ENCODE results near the gene FXR2.

FXR2 gene

GRCh38 chr17:7569571-7569970 is 45.1 kb downstream of the FXR2 start:
- DNase-seq, result no peak

- DNase-seq, result no peak
Observed at GRCh38 chr17:7563115-7563869, 51.4 kb downstream of the FXR2 start.

GRCh38 chr17:7562208-7562605 is 52.5 kb downstream of the FXR2 start:
- no peak for DNase-seq

GRCh38 chr17:7561589-7562207 is 53.0 kb downstream of the FXR2 start, which contains the start of gene SENP3:
SENP3 (plus strand) TSS chr17:7561919; CDS start chr17:7563077, 1,158 bp downstream.
- DNase-seq, result no peak

GRCh38 chr17:7561028-7561575 is 53.6 kb downstream of the FXR2 start:
- DNase-seq, result no peak

GRCh38 chr17:7560172-7561027 is 54.3 kb downstream of the FXR2 start:
- DNase-seq, result no peak

GRCh38 chr17:7559320-7560171 is 55.2 kb downstream of the FXR2 start:
- DNase-seq, result no peak

- DNase-seq, result no peak
Observed at GRCh38 chr17:7558544-7559319, 56.0 kb downstream of the FXR2 start, which contains the start of gene TNFSF13. TNFSF13 (plus strand) TSS chr17:7558750; CDS start chr17:7559040, 290 bp downstream.

GRCh38 chr17:7557775-7558543 is 56.7 kb downstream of the FXR2 start:
- DNase-seq, result no peak

GRCh38 chr17:7557147-7557764 is 57.4 kb downstream of the FXR2 start:
- DNase-seq, result no peak

GRCh38 chr17:7556627-7557026 is 58.1 kb downstream of the FXR2 start:
- no peak for DNase-seq

- no peak for DNase-seq
Observed at GRCh38 chr17:7555320-7555948, 59.3 kb downstream of the FXR2 start.

- DNase-seq, result no peak
Observed at GRCh38 chr17:7553356-7553755, 61.3 kb downstream of the FXR2 start.

GRCh38 chr17:7552621-7553051 is 62.1 kb downstream of the FXR2 start:
- DNase-seq, result no peak

- no peak for DNase-seq
Observed at GRCh38 chr17:7551396-7551795, 63.3 kb downstream of the FXR2 start.

- no peak for DNase-seq
Observed at GRCh38 chr17:7550344-7550743, 64.4 kb downstream of the FXR2 start.

- no peak for DNase-seq
Observed at GRCh38 chr17:7549401-7550055, 65.2 kb downstream of the FXR2 start.

- no peak for DNase-seq
Observed at GRCh38 chr17:7548585-7549400, 65.9 kb downstream of the FXR2 start, which contains the start of gene TNFSF12. TNFSF12 (plus strand) TSS chr17:7549058; CDS start chr17:7549154, 96 bp downstream.

Measured in NCI-H187 treated with DMSO at 0.1 percent for 48 hours (cell line).